ENCODE measurements around the gene ETV5.

ETV5 gene

DNA sequence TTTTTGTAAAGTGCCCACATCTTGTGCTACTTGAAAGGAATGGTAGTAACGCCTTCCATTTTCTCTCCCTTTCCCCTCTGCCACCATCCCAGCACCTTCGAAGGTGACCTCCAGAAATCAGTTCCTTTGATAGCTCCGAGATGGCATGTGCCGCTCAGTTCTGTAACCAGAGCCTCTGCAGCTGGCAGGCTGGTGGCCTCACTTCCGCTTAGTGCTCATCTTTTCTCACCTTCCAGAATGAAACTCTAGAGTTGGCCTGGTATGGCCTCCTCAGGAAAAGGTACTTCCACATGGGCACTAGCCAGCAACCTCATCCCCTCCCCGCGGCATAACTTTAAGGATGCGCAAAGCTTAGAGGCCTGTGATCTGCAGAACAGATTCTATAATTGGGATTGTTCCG, 38.8 kb downstream of the ETV5 start:
- DNase-seq (ENCODE audit: low read depth in 4 of 4, low spot score in 1 of 4): no peak

GRCh38 chr3:186069199-186069598, 39.7 kb downstream of the ETV5 start:
- DNase-seq (ENCODE audit: low read depth in 4 of 4, low spot score in 1 of 4): no peak

DNA sequence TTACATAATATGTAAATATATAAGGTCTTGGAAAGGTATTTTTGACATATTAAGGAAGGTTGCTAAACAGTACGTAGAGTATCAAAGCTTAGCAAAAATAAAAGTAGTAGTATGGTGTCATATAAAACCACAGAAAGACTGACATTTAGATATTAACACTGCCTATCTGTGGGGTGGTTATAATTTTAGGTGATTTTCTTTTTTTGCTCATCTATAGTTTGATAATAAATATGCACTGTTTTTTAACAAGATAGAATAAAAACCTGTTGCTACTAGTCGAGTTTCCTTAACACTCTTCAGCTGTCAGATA, 40.7 kb downstream of the ETV5 start:
- DNase-seq (ENCODE audit: low read depth in 4 of 4, low spot score in 1 of 4): no peak

DNA sequence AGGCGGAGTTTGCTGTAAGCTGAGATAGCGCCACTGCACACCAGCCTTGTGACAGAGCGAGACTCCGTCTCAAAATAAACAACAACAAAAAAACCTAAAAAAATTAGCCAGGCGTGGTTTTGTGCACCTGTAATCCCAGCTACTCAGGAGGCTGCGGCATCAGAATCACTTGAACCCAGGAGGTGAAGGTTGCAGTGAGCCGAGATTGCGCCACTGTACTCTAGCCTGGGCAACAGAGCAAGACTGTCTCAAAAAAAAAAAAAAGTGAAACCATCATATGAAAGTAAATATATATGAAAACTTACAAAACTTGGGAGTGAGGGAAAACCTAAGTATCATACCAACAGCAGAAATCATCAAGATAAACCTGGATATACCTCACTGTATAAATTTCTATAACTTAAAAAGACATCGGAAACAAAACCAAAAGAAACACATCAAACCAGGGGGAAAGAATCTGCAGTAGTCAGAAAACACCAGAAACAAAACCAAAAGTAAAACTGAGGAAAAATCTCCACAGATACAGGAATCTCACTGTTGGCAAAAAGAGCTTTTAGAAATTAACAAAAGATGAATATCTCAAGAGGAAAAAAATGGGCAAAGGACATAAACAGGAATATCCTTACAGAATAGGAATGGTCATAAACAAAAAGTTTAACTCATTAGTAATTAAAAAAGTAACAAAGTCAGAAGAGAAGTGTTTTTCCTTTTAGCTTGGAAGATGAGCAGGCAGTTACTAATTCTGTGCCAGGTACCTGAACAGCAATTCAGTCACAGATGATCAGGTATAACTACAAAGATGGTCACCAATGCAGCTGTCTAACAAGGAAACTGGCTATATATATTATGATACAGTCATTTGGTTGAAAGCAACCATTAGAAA, 41.3 kb downstream of the ETV5 start:
- no peak for DNase-seq (ENCODE audit: low read depth in 4 of 4, low spot score in 1 of 4)

GRCh38 chr3:186060222-186060621, 48.7 kb downstream of the ETV5 start:
- no peak for DNase-seq (ENCODE audit: low read depth in 4 of 4, low spot score in 1 of 4)

DNA sequence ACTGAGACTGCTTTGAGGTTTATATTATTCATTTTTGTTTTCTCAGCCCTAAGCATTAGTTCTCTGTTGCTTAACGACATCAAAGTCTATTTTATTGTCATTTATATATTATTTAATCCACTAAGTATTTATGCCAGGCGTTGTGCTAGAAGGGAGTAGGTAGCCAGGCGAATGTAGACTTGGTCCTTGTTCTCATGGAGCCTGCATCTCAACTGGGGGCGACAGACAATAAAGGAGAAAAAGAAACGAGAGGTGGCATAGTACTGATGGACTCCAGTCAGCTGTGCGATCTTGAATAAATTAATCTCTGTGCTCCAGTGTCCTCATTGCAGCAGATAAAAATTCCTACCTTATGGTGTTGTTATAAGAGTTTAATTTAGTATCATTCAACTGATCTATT, 49.7 kb downstream of the ETV5 start:
- no peak for DNase-seq (ENCODE audit: low read depth in 4 of 4, low spot score in 1 of 4)

DNA sequence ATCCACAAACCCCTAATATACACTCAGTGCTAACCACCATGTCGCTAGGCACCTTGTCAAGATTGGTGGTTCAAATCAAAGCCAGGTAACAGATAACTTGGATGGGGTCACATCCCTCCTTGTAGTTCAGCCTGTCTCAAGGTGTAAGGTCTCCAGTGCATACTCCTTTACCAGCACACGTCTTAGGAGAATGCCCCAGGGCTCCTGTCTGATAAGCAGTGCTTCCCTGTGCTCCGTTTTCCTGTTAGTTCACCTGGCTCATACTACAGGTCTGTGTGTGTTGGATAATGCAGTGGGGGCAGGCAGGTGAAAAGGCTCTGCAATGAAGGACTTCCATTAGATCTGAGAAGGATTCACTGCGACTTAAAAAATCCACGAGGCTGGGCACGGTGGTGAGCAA, 50.7 kb downstream of the ETV5 start:
- no peak for DNase-seq (ENCODE audit: low read depth in 4 of 4, low spot score in 1 of 4)

DNA sequence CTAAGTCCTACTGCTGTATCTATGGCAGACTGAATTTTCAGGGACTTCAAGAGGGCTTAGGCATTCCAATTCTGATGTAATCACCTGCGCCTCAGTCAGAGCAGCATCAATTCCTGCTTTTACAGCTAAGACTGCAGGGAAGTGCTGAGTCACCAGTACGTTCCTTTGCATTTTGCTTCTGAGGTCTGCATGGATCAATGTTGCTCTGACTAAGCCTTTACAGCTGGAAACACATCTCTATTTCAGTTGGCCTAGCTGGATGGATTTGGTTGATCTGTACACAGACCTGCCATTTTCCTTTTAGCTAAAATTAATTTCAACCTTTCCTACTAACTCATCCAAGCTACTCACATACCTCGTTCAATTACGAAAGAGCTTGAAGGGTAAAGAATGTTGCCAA, 51.3 kb downstream of the ETV5 start:
- no peak for DNase-seq (ENCODE audit: low read depth in 4 of 4, low spot score in 1 of 4)

DNA sequence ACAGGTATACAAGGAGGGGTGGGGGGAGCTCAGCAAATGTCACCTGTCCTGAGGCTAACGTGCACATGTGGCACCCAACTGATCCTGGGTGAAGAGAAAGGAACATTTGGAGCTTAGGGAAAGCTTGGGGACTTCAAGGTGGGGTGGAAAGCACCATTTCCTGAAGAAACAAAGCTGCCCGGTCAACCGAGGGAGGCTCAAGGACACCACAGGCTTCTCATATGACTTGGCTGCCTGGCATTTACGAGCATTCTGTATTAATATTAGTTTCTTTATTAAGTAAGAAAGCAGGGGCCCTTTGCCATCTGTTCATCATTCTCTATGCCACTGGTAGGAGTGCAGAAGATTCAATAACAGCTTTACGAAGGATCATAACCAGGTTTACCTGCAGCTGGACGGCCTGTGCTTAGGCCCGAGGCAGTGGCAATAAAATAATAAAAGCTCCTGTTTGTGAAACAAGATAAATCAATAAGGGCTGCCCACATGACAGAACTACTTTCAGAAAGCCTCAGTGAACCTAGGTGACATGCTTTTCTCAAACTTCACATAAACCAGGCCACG, 54.0 kb downstream of the ETV5 start:
- no peak for DNase-seq (ENCODE audit: low read depth in 4 of 4, low spot score in 1 of 4)

DNA sequence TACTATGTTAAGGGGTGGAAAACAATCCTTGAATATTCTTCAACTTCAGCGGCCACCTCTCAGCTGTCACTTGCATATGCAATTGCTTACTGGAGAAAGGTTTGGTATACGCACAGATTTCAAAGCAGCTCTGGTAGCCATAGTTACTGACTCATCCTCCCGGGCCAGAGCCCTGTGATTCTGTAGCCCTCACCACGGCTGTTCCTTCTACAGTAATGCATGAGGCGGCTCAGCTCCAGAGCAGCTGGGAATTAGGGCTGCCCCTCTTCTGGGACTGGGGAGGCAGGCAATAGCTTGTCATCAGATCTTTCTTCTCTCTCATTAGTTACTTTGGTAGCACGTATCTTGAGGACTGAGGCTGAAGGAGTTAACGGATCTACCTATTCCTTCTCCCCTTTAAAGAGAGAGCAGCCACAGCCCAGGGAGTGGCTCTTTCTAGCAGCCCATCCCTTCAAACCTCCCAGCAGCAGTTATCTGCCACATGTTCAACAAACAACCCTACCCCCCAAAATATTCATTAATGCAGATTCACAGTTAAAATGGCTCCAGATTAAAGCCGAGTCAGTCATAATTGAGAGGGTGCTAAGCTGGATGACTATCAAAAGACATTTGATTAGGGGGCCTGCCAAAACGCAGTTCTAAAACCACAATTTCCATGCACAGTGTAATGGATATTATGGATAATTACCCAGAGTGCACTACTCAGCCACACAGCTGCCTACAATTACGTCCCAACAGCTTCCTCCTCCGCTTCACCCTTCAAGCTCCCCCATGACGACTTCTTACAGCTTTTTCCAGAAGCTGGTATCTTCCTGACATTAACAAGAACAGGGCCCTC, 54.7 kb downstream of the ETV5 start:
- no peak for DNase-seq (ENCODE audit: low read depth in 4 of 4, low spot score in 1 of 4)

DNA sequence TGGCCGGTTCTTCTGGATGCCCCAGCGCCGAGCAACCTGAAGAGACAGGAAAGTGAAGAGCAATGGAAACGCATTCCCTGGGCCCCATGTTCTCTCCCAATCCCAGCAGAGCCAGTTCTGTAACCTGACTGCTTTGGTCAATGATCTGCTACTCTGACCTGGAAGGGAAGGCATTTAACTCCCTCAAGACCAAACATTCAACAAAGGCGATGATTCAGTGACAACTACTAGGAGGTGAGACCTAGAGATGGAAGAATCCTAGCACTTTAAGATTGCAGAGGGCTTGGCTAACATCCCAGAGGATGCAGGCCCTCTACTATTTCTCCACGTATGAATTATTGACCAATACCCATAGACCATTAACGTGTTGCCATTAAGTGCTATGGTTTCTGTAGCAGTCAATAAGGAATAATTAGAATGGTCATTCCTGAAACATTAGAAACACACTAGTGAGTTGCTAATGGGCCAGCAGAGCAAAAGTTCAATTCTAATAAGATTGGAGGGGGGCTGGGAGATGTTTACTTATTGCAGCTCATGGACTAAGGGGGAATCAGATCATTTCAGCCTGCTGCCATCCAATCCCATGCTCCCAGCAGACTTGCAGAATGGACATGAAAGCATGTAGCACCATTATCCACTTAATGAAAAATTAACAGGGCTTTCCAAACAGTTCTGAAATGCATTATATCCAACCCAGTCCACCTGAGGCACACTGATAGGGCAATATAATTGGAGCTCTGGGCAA, 56.6 kb downstream of the ETV5 start:
- DNase-seq (ENCODE audit: low read depth in 4 of 4, low spot score in 1 of 4): no peak

GRCh38 chr3:186049001-186049400, 59.9 kb downstream of the ETV5 start:
- DNase-seq (ENCODE audit: low read depth in 4 of 4, low spot score in 1 of 4): no peak

GRCh38 chr3:186048119-186048518, 60.8 kb downstream of the ETV5 start:
- no peak for DNase-seq (ENCODE audit: low read depth in 4 of 4, low spot score in 1 of 4)

DNA sequence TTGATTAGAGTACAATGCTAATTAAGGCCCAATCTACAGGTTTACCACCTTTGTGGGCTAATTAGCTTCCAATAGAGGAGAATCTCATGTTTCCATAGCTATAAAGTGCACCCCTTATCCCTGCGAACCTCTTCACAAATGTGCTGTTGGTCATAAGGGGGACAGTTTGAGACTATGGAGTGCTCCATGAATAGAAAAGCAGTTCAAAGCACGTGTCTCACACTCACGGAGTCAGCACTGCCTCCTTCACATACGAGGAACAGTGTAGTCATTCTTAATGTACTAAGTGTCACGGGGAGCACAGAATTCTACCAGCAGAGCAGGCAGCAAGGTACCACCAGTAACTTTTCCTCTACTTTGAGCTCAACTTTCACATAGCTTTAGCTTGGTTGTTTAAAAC, 62.1 kb downstream of the ETV5 start:
- no peak for DNase-seq (ENCODE audit: low read depth in 4 of 4, low spot score in 1 of 4)

DNA sequence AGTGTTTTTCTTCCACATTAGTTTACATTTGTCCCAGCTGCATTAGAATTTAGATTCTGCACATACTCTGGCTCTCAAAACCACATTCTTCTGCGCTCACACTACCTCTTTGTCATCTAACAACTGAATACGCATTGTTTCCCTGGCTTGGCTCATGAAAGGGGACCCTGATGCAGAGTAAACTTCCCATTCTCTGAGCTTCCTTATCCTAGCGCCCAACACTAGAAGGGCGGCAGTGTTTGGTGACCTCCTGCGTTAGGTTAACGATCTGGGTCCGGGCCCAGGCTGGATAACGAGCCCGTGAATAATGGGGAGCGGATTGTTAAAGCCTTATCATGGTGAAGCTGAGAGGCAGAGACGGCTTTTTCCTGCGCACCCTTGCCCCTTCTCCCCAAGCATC, 63.9 kb downstream of the ETV5 start:
- DNase-seq (ENCODE audit: low read depth in 4 of 4, low spot score in 1 of 4): no peak

- DNase-seq (ENCODE audit: low read depth in 4 of 4, low spot score in 1 of 4): no peak
Observed at GRCh38 chr3:186044427-186044826, 64.5 kb downstream of the ETV5 start.

DNA sequence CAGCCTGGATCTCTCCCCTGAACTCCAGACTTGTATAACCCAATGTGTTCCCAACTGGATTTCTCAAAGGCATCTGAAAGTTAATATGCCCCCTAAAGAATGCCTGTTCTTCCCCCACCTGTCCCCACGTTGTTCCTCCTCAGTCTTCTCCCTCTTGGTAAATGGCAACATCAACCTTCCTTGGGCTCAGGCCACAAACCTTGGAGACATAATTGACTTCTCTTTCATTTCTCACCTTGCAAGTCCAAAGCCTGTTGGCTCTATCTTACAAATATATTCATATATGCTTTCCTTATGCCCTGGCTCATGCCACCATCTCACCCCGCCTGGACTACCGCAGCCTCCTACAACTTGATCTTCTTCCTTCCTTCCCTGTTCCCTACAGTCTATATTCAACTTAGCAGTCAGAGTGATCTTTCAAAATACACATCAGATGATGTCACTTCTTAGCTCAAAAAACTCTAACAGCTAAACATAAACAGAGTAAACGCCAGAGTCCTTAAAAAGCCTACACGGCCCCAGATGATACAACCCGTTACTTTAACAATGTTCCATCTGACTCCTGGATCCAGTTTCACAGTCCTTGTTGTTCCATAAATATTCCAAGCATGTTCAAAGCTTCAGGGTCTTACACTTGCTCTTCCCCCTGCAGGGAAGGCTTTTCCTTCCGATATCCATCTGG, 66.2 kb downstream of the ETV5 start:
- no peak for DNase-seq (ENCODE audit: low read depth in 4 of 4, low spot score in 1 of 4)

GRCh38 chr3:186042036-186042435, 66.9 kb downstream of the ETV5 start:
- DNase-seq (ENCODE audit: low read depth in 4 of 4, low spot score in 1 of 4): no peak

- DNase-seq (ENCODE audit: low read depth in 4 of 4, low spot score in 1 of 4): no peak
Observed at GRCh38 chr3:186038360-186038759, 70.5 kb downstream of the ETV5 start.

GRCh38 chr3:186035277-186035676, 73.6 kb downstream of the ETV5 start:
- no peak for DNase-seq (ENCODE audit: low read depth in 4 of 4, low spot score in 1 of 4)

DNA sequence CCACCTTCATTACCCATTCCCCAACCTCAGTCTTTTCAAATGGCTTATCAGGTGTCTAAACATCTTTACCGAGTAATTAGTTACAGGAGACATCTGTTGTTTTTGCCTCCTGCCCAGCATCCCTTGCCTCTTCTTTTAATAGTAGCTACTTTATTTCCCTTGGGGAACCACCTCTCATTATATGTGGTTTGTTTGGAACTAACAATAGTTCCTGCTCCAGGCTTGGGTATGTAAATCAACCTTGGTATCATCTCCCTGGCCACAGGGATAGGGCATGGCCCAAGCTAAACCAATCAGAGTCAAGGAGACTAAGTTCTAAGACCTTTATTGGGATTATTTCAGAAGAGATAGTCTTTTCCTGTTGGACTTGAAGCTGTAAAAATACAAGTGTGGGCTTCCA, 76.6 kb downstream of the ETV5 start:
- DNase-seq (ENCODE audit: low read depth in 4 of 4, low spot score in 1 of 4): no peak

Data from stimulated activated CD4-positive, alpha-beta T cell treated with anti-CD3 and anti-CD28 coated beads, Interleukin-1b, Interleukin-23, amount 100 ng/mL, for 24 hours (primary cell).